ENCODE measurements around the gene MEGF11. TPM values are rescaled to one million over a fixed set of nuclear protein-coding genes. Genes with fewer than 3 reads are reported as not detected.
A peak's percentile ranks its signal among the peaks of the same experiment; 100 is the strongest.

Gene MEGF11
- total and polyA plus RNA-seq, 8 donors, result 2.6 to 17.4 (median 9.9) TPM; not detected in 1

DNA sequence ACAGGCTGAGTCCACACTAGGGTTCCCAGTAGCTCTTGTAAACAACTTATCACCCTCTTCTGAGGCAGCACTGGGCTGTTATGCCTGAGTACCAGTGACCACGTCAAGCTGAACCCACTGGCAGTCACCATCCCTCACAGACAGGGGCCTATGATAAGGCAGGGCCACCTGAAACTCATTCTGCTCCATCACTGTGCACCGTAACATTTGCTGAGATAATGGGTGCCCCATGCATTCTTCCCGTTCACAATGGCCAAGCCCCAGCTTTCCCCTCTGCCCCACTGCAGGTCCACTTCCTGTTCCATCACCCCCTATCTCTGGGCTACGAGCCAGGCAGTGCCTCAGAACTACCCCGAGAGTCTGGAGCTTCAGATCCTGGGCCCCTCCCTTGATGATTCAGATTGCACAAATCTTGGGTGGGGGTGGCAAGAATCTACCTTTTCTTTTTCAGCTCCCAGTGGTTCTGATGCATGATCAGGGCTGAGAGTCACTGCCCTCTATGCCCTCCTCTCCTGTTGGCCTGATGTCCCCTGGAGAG lies 226.2 kb downstream of the MEGF11 start:
- Histone ChIP-seq H3K4me3 (no peak overlapping the region), H3K27ac (no peak overlapping the region), H3K9me3 (no peaks in the 10 kb centered on the region), H3K4me1 (no peaks in the 10 kb centered on the region), H3K27me3 (peaks cover 0 to 33% of the 10 kb centered on the region in 2 donors), H3K36me3 (no peaks in the 10 kb centered on the region)
- DNase-seq (no peak), ATAC-seq (no peak)
- TF ChIP-seq, protein P1, sequence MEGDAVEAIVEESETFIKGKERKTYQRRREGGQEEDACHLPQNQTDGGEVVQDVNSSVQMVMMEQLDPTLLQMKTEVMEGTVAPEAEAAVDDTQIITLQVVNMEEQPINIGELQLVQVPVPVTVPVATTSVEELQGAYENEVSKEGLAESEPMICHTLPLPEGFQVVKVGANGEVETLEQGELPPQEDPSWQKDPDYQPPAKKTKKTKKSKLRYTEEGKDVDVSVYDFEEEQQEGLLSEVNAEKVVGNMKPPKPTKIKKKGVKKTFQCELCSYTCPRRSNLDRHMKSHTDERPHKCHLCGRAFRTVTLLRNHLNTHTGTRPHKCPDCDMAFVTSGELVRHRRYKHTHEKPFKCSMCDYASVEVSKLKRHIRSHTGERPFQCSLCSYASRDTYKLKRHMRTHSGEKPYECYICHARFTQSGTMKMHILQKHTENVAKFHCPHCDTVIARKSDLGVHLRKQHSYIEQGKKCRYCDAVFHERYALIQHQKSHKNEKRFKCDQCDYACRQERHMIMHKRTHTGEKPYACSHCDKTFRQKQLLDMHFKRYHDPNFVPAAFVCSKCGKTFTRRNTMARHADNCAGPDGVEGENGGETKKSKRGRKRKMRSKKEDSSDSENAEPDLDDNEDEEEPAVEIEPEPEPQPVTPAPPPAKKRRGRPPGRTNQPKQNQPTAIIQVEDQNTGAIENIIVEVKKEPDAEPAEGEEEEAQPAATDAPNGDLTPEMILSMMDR (IDR thresholded peaks at IDR 0.05), result no peak
- intact Hi-C loops (cut with DNase I), result no loop called here

DNA sequence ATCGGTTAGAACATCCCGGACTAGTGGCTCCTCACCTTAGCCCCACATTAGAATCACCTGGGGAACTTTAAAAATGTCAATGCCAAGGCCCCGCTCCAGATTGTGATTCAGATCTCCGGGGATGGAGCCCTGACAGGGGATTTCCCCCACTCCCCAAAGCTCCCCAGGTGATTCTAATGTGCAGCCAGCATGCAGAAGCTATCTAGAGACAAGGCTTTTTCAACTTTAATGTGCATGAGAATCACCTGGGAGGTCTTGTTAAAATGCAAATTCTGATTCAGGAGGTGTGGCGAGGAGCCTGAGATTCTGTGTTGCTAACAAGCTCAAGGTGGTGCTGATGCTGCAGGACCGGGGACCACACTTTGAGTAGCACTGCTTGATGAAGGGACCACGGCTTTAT lies 227.6 kb downstream of the MEGF11 start:
- TF ChIP-seq, protein P1 (IDR thresholded peaks at IDR 0.05), result no peak
- Histone ChIP-seq H3K4me3 (no peak overlapping the region), H3K27ac (no peak overlapping the region), H3K27me3 (peaks cover 0 to 33% of the 10 kb centered on the region in 2 donors), H3K9me3 (no peaks in the 10 kb centered on the region), H3K4me1 (no peaks in the 10 kb centered on the region), H3K36me3 (no peaks in the 10 kb centered on the region)
- no peak for DNase-seq
- no peak for ATAC-seq
- intact Hi-C loops (cut with DNase I), result no loop called here

DNA sequence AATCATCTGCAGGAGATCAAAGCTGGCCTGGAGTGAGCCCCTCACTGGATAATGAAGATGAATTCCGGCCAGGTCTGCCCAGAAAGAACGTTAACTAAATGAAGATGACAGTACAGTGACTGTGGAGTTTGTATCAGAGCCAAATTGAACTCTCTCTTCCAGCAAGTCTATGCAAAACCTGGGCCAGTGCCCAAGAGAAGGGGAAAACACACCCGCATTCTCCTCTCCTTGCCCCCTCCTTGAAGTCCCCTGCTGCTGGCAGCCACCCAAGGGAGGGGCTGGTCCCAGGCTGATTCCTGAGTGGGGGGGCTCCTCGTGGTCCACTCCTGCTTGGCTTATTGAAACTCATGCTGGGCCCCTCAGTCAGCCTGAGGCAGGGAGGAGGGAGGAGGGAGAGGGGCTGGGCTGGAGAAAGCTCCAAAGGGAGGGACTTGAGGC lies 228.5 kb downstream of the MEGF11 start:
- no peak for ATAC-seq
- Histone ChIP-seq H3K27me3 (peaks cover 0 to 33% of the 10 kb centered on the region in 2 donors), H3K9me3 (no peaks in the 10 kb centered on the region), H3K4me3 (no peak overlapping the region), H3K36me3 (no peaks in the 10 kb centered on the region), H3K27ac (no peak overlapping the region), H3K4me1 (no peaks in the 10 kb centered on the region)
- intact Hi-C loops (cut with DNase I), result no loop called here
- DNase-seq, result peak in 2 of 4 donors; percentile 38 to 55
- TF ChIP-seq, protein P1 (IDR thresholded peaks at IDR 0.05), result no peak

DNA sequence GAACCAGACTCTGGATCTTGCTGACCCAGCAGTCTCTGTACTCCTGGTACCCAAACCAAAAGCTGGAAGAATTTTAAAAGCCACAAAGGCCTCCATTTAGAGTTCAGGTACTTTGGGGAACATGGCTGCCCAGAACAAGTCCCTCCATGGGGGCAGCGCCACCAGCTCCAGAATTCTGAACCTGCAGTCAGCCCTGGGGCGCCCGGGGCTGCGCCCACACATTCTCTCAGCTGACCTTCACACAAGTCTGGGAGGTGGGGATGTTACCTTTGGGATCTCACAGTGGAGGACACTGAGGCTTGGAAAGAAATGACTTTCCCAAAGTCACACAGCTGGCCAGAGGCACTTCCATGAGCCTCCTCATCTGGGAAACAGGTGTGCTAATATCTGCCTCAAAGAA lies 229.4 kb downstream of the MEGF11 start:
- intact Hi-C loops (cut with DNase I), result no loop called here
- H3K4me3 ChIP-seq, result no peak overlapping the region
- no peaks in the 10 kb centered on the region for H3K9me3 ChIP-seq
- no peak overlapping the region for H3K27ac ChIP-seq
- peaks cover 0 to 33% of the 10 kb centered on the region in 2 donors for H3K27me3 ChIP-seq
- DNase-seq (no peak), ATAC-seq (no peak)
- H3K36me3 ChIP-seq, result no peaks in the 10 kb centered on the region
- H3K4me1 ChIP-seq, result no peaks in the 10 kb centered on the region
- TF ChIP-seq, protein P1 (IDR thresholded peaks at IDR 0.05), result no peak

DNA sequence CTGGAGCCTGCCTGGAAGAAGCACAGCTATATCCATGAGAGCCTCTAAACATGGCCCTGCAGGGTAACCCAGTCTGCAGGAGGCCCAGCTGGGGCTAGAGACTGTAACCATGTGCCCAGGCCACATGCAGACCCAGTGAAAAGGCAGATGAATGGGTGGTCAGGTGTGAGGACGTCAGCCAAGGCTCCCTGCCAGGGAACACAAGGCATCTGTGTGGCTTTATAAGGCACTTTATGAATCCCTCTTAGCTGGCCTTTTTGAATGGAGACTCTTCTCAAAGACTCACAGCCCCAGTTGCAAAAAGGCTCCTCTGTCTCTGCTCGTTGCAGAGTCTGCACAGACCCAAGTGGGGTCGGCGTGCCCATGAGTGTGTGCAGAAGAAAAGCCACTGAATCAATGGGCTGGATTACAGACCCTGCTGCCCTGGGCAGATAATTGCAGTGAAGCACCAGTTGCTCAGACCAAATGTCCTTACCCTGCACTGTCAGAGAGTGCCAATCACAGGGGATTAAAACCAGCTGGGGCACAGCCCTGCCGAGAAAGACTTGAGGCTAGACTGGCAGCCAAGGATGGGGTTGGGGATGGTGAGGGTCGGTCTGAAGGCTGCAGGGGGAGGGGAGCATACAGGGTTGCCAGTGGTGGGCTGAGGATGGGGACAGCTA lies 230.1 kb downstream of the MEGF11 start:
- H3K27ac ChIP-seq, result no peak overlapping the region
- no peaks in the 10 kb centered on the region for H3K36me3 ChIP-seq
- intact Hi-C loops (cut with DNase I), result no loop called here
- no peak overlapping the region for H3K4me3 ChIP-seq
- H3K4me1 ChIP-seq, result no peaks in the 10 kb centered on the region
- H3K27me3 ChIP-seq, result peaks cover 0 to 33% of the 10 kb centered on the region in 2 donors
- no peak for DNase-seq
- no peaks in the 10 kb centered on the region for H3K9me3 ChIP-seq
- TF ChIP-seq, protein P1 (IDR thresholded peaks at IDR 0.05), result no peak
- ATAC-seq, result no peak

Measured in left lung (tissue), 10 donors.